H9 (cell line): ENCODE data around the gene C1QA. TPM values are rescaled to one million over a fixed set of nuclear protein-coding genes. Genes with fewer than 3 reads are reported as not detected.

ENCODE experiments used
- DNase-seq: peaks from one replicate; pipeline ENCODE4 v3.0.0-alpha.2; 2017
- H2AFZ ChIP-seq: one replicate; pipeline ENCODE4 v1.6.1; 2013; ENCODE audit warnings: mild to moderate bottlenecking, low read length, control low read depth, moderate library complexity
- H2AK5ac ChIP-seq: 2 replicates; pipeline ENCODE4 v1.6.1; 2013; ENCODE audit warnings: low read length, control low read depth, mixed read lengths; ENCODE audit not compliant: insufficient read length
- H2BK120ac ChIP-seq: one replicate; pipeline ENCODE4 v1.6.1; 2013; ENCODE audit warnings: low read depth, mild to moderate bottlenecking, low read length, control low read depth, inconsistent platforms; ENCODE audit not compliant: poor library complexity, severe bottlenecking
- H2BK12ac ChIP-seq: 2 replicates; pipeline ENCODE4 v1.6.1; 2013; ENCODE audit warnings: low read length, control low read depth, mixed read lengths, low read depth; ENCODE audit not compliant: insufficient read length
- H2BK15ac ChIP-seq: 2 replicates; pipeline ENCODE4 v1.6.1; 2013; ENCODE audit warnings: low read depth, low read length, control low read depth
- H2BK20ac ChIP-seq: one replicate; pipeline ENCODE4 v1.6.1; 2013; ENCODE audit warnings: low read depth, mild to moderate bottlenecking, low read length, control low read depth, inconsistent platforms; ENCODE audit not compliant: poor library complexity, severe bottlenecking
- H2BK5ac ChIP-seq: 2 replicates; pipeline ENCODE4 v1.6.1; 2013; ENCODE audit warnings: low read length, control low read depth, mixed read lengths; ENCODE audit not compliant: insufficient read length
- H3K14ac ChIP-seq: 2 replicates; pipeline ENCODE4 v1.6.1; 2013; ENCODE audit warnings: low read length, control low read depth; ENCODE audit not compliant: insufficient read depth
- H3K18ac ChIP-seq: 2 replicates; pipeline ENCODE4 v1.6.1; 2013; ENCODE audit warnings: low read depth, mild to moderate bottlenecking, mixed read lengths, low read length, control low read depth; ENCODE audit not compliant: insufficient read length
- H3K23ac ChIP-seq: 2 replicates; pipeline ENCODE4 v1.6.1; 2013; ENCODE audit warnings: low read length, control low read depth, mixed read lengths, low read depth; ENCODE audit not compliant: insufficient read length
- H3K23me2 ChIP-seq: 2 replicates; pipeline ENCODE4 v1.6.1; 2013; ENCODE audit warnings: low read depth, mild to moderate bottlenecking, mixed read lengths, low read length, control low read depth; ENCODE audit not compliant: insufficient read length, poor library complexity, severe bottlenecking
- H3K27ac ChIP-seq: 2 replicates; pipeline ENCODE4 v1.5.1; 2013; ENCODE audit warnings: low read length, control low read depth, mixed read lengths, low read depth; ENCODE audit not compliant: insufficient read length
- H3K27me3 ChIP-seq: 2 replicates; pipeline ENCODE4 v1.6.1; 2013; ENCODE audit warnings: low read length, control low read depth, inconsistent platforms; ENCODE audit not compliant: insufficient read depth
- H3K4ac ChIP-seq: 2 replicates; pipeline ENCODE4 v1.6.1; 2013; ENCODE audit warnings: low read depth, mild to moderate bottlenecking, control low read depth, inconsistent platforms, low read length, moderate library complexity
- H3K4me1 ChIP-seq: 2 replicates; pipeline ENCODE4 v1.6.1; 2013; ENCODE audit warnings: low read length, control low read depth, inconsistent platforms; ENCODE audit not compliant: insufficient read depth
- H3K4me2 ChIP-seq: 2 replicates; pipeline ENCODE4 v1.6.1; 2013; ENCODE audit warnings: low read length, control low read depth, mixed read lengths; ENCODE audit not compliant: insufficient read length, insufficient read depth
- H3K56ac ChIP-seq: 2 replicates; pipeline ENCODE4 v1.6.1; 2013; ENCODE audit warnings: low read depth, mild to moderate bottlenecking, mixed read lengths, low read length, control low read depth; ENCODE audit not compliant: insufficient read length
- H3K79me1 ChIP-seq: 2 replicates; pipeline ENCODE4 v1.6.1; 2013; ENCODE audit warnings: low read depth, mild to moderate bottlenecking, moderate library complexity, low read length, control low read depth, inconsistent platforms; ENCODE audit not compliant: insufficient read depth, poor library complexity, severe bottlenecking
- H3K79me2 ChIP-seq: 2 replicates; pipeline ENCODE4 v1.6.1; 2013; ENCODE audit warnings: low read length, control low read depth, inconsistent platforms; ENCODE audit not compliant: insufficient read depth
- H3K9ac ChIP-seq: 2 replicates; pipeline ENCODE4 v1.6.1; 2013; ENCODE audit warnings: low read length, control low read depth, mixed read lengths; ENCODE audit not compliant: insufficient read length; ENCODE audit errors: extremely low read depth
- H3K9me3 ChIP-seq: one replicate; pipeline ENCODE4 v1.6.1; 2013; ENCODE audit warnings: low read depth, low read length, inconsistent platforms; ENCODE audit not compliant: control insufficient read depth
- H3T11ph ChIP-seq: one replicate; pipeline ENCODE4 v1.6.1; 2013; ENCODE audit warnings: mild to moderate bottlenecking, low read length, control low read depth, inconsistent platforms
- H4K20me1 ChIP-seq: one replicate; pipeline ENCODE4 v1.6.1; 2013; ENCODE audit not compliant: control insufficient read depth, insufficient read length, insufficient read depth
- H4K5ac ChIP-seq: 2 replicates; pipeline ENCODE4 v1.6.1; 2013; ENCODE audit warnings: low read depth, mild to moderate bottlenecking, mixed read lengths, low read length, control low read depth; ENCODE audit not compliant: insufficient read length
- H4K8ac ChIP-seq: replicated peaks from 2 replicates; pipeline ENCODE4 v1.6.1; 2013; ENCODE audit warnings: low read length, control low read depth, mixed read lengths, low read depth; ENCODE audit not compliant: insufficient read length
- H4K91ac ChIP-seq: 2 replicates; pipeline ENCODE4 v1.6.1; 2013; ENCODE audit warnings: low read depth, mild to moderate bottlenecking, moderate library complexity, mixed read lengths, low read length, control low read depth; ENCODE audit not compliant: insufficient read length
- H3K27ac Mint-ChIP-seq, 3 experiments: 2 replicates in 2 of 3; 3 replicates in 1 of 3; pipeline ENCODE4 v1.8.0; 2020 to 2021; ENCODE audit warnings: mixed read lengths in 3 of 3, mild to moderate bottlenecking in 1 of 3, moderate library complexity in 1 of 3
- H3K27me3 Mint-ChIP-seq: 2 replicates; pipeline ENCODE4 v1.8.0; 2021; ENCODE audit warnings: low read depth, mild to moderate bottlenecking, moderate library complexity, mixed read lengths
- H3K36me3 Mint-ChIP-seq, 3 experiments: 2 replicates in 2 of 3; 3 replicates in 1 of 3; pipeline ENCODE4 v1.8.0; 2020 to 2021; ENCODE audit warnings: low read depth in 3 of 3, mixed read lengths in 3 of 3; ENCODE audit not compliant: insufficient read depth in 1 of 3
- H3K4me1 Mint-ChIP-seq, 2 experiments: 2 replicates each; pipeline ENCODE4 v1.8.0; 2020; ENCODE audit warnings: mixed read lengths in 2 of 2
- H3K4me3 Mint-ChIP-seq, 2 experiments: 2 replicates in 1 of 2; 3 replicates in 1 of 2; pipeline ENCODE4 v1.8.0; 2020 to 2021; ENCODE audit warnings: mild to moderate bottlenecking in 2 of 2, mixed read lengths in 2 of 2, moderate library complexity in 1 of 2
- H3K9me3 Mint-ChIP-seq, 2 experiments: 2 replicates in 1 of 2; 3 replicates in 1 of 2; pipeline ENCODE4 v1.8.0; 2020; ENCODE audit warnings: mild to moderate bottlenecking in 2 of 2, mixed read lengths in 2 of 2, moderate library complexity in 1 of 2
- WGBS: extraction: QIAGEN DNeasy Blood & Tissue Kit; methylation state at CpG from one replicate; pipeline ENCODE4 v1.1.7; 2013; ENCODE audit warnings: missing lambda C conversion rate, low lambda C conversion rate, mixed read lengths; ENCODE audit not compliant: insufficient read length; ENCODE audit errors: extremely low coverage; 5-methylcytosine and 5-hydroxymethylcytosine counted together
- long read RNA-seq: library from polyadenylated mRNA; unstranded; transcript quantifications from one replicate; pipeline ENCODE4 v2.0.0, GENCODE V29; 2020
- total RNA-seq: library from RNA; stranded (reverse); gene quantifications from 2 replicates; pipeline ENCODE4 v1.2.1, GENCODE V29; 2021
- TF ChIP-seq, protein P1 (sequence below): fragments of 200-600 bp; sonication (generic); conservative IDR thresholded peaks from 3 replicates; pipeline ENCODE4 v1.8.0; 2021; ENCODE audit warnings: antibody characterized with exemption, mild to moderate bottlenecking

C1QA gene
- not detected in 2 replicates for total RNA-seq
- long read RNA-seq, result 0 reads

GRCh38 chr1:22636353-22636752 is at the start of gene C1QA:
Gene C1QA, plus strand, starts transcription at chr1:22636628. Its CDS starts 989 bp downstream, at chr1:22637617.
- H3K36me3 Mint-ChIP-seq, result no peaks in the 10 kb centered on the region; a peak in 1 of 7 replicates

More at GRCh38 chr1:22636353-22636752, at the start of gene C1QA:
- no peak within 1 kb of the TSS; a peak in 1 of 5 replicates for H3K4me3 Mint-ChIP-seq
- peaks cover 11 to 18% of the 10 kb centered on the region in 2 experiments for H3K4me1 Mint-ChIP-seq
- H2BK15ac ChIP-seq, result no peak within 1 kb of the TSS
- H3K4me1 ChIP-seq, result no peaks in the 10 kb centered on the region
- H3K27ac ChIP-seq, result no peak within 1 kb of the TSS
- TF ChIP-seq, protein P1, sequence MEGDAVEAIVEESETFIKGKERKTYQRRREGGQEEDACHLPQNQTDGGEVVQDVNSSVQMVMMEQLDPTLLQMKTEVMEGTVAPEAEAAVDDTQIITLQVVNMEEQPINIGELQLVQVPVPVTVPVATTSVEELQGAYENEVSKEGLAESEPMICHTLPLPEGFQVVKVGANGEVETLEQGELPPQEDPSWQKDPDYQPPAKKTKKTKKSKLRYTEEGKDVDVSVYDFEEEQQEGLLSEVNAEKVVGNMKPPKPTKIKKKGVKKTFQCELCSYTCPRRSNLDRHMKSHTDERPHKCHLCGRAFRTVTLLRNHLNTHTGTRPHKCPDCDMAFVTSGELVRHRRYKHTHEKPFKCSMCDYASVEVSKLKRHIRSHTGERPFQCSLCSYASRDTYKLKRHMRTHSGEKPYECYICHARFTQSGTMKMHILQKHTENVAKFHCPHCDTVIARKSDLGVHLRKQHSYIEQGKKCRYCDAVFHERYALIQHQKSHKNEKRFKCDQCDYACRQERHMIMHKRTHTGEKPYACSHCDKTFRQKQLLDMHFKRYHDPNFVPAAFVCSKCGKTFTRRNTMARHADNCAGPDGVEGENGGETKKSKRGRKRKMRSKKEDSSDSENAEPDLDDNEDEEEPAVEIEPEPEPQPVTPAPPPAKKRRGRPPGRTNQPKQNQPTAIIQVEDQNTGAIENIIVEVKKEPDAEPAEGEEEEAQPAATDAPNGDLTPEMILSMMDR, result no peak
- no peak within 1 kb of the TSS for H2BK5ac ChIP-seq
- H3K9me3 ChIP-seq, result no peaks in the 10 kb centered on the region
- no peaks in the 10 kb centered on the region for H3K79me1 ChIP-seq
- H3K14ac ChIP-seq, result no peak within 1 kb of the TSS; the same call in 1 of the 2 replicates
- no peak within 1 kb of the TSS for H3K9ac ChIP-seq
- no peak within 1 kb of the TSS for H3K4ac ChIP-seq
- H3T11ph ChIP-seq, result no peak within 1 kb of the TSS
- H3K27me3 ChIP-seq, result no peaks in the 10 kb centered on the region
- H3K18ac ChIP-seq, result no peak within 1 kb of the TSS
- H3K9me3 Mint-ChIP-seq, result no peaks in the 10 kb centered on the region
- no peaks in the 10 kb centered on the region for H3K23me2 ChIP-seq
- H3K4me2 ChIP-seq, result no peak within 1 kb of the TSS
- H2AFZ ChIP-seq, result no peak within 1 kb of the TSS
- H3K23ac ChIP-seq, result no peak within 1 kb of the TSS
- peaks cover 3% of the 10 kb centered on the region for H4K20me1 ChIP-seq
- H2AK5ac ChIP-seq, result no peak within 1 kb of the TSS
- H4K5ac ChIP-seq, result no peak within 1 kb of the TSS
- no peak within 1 kb of the TSS for H2BK20ac ChIP-seq
- H3K27me3 Mint-ChIP-seq, result peaks cover 3% of the 10 kb centered on the region
- H3K27ac Mint-ChIP-seq, result peak within 1 kb of the TSS; percentile 1 to 20 (median 6); a peak in 3 of 7 replicates
- WGBS, result no CpG with 5 or more reads among the region's 5 CpGs
- no peak within 1 kb of the TSS for H4K8ac ChIP-seq
- H4K91ac ChIP-seq, result no peak within 1 kb of the TSS
- DNase-seq, result no peak
- H3K56ac ChIP-seq, result no peak within 1 kb of the TSS
- no peak within 1 kb of the TSS for H2BK120ac ChIP-seq
- H3K79me2 ChIP-seq, result no peaks in the 10 kb centered on the region
- H2BK12ac ChIP-seq, result no peak within 1 kb of the TSS
